Measurements from ENCODE around the gene UBAP2L.

- TF ChIP-seq, protein P1, sequence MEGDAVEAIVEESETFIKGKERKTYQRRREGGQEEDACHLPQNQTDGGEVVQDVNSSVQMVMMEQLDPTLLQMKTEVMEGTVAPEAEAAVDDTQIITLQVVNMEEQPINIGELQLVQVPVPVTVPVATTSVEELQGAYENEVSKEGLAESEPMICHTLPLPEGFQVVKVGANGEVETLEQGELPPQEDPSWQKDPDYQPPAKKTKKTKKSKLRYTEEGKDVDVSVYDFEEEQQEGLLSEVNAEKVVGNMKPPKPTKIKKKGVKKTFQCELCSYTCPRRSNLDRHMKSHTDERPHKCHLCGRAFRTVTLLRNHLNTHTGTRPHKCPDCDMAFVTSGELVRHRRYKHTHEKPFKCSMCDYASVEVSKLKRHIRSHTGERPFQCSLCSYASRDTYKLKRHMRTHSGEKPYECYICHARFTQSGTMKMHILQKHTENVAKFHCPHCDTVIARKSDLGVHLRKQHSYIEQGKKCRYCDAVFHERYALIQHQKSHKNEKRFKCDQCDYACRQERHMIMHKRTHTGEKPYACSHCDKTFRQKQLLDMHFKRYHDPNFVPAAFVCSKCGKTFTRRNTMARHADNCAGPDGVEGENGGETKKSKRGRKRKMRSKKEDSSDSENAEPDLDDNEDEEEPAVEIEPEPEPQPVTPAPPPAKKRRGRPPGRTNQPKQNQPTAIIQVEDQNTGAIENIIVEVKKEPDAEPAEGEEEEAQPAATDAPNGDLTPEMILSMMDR (conservative IDR thresholded peaks at IDR 0.05), result no peak
- TF ChIP-seq ZFX (IDR thresholded peaks at IDR 0.05), result no peak
These were observed 18.7 kb downstream of the UBAP2L start for GRCh38 chr1:154239491-154239890.
